ENCODE results near the gene TMEM253.

TMEM253 gene

GRCh38 chr14:21101802-21102413, 1.0 kb downstream of the TMEM253 start:
- Histone ChIP-seq H3K79me2 (peaks cover 21% of the 10 kb centered on the region), H3K27ac (peak overlapping the region; percentile 97), H3K27me3 (ENCODE audit: control insufficient read depth, insufficient read depth, low read length) (no peaks in the 10 kb centered on the region), H3K4me2 (ENCODE audit: low read length) (no peak overlapping the region), H3K4me3 (ENCODE audit: low read depth, low read length) (no peak overlapping the region), H3K9me3 (ENCODE audit: control insufficient read depth, low read length) (no peaks in the 10 kb centered on the region), H3K9ac (no peak overlapping the region), H3K4me1 (peaks cover 51% of the 10 kb centered on the region), H3K36me3 (ENCODE audit: control insufficient read depth, insufficient read depth, low read length) (no peaks in the 10 kb centered on the region), H2AFZ (no peak overlapping the region)
- TF ChIP-seq, protein P1, sequence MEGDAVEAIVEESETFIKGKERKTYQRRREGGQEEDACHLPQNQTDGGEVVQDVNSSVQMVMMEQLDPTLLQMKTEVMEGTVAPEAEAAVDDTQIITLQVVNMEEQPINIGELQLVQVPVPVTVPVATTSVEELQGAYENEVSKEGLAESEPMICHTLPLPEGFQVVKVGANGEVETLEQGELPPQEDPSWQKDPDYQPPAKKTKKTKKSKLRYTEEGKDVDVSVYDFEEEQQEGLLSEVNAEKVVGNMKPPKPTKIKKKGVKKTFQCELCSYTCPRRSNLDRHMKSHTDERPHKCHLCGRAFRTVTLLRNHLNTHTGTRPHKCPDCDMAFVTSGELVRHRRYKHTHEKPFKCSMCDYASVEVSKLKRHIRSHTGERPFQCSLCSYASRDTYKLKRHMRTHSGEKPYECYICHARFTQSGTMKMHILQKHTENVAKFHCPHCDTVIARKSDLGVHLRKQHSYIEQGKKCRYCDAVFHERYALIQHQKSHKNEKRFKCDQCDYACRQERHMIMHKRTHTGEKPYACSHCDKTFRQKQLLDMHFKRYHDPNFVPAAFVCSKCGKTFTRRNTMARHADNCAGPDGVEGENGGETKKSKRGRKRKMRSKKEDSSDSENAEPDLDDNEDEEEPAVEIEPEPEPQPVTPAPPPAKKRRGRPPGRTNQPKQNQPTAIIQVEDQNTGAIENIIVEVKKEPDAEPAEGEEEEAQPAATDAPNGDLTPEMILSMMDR (IDR thresholded peaks at IDR 0.05), result no peak

DNA sequence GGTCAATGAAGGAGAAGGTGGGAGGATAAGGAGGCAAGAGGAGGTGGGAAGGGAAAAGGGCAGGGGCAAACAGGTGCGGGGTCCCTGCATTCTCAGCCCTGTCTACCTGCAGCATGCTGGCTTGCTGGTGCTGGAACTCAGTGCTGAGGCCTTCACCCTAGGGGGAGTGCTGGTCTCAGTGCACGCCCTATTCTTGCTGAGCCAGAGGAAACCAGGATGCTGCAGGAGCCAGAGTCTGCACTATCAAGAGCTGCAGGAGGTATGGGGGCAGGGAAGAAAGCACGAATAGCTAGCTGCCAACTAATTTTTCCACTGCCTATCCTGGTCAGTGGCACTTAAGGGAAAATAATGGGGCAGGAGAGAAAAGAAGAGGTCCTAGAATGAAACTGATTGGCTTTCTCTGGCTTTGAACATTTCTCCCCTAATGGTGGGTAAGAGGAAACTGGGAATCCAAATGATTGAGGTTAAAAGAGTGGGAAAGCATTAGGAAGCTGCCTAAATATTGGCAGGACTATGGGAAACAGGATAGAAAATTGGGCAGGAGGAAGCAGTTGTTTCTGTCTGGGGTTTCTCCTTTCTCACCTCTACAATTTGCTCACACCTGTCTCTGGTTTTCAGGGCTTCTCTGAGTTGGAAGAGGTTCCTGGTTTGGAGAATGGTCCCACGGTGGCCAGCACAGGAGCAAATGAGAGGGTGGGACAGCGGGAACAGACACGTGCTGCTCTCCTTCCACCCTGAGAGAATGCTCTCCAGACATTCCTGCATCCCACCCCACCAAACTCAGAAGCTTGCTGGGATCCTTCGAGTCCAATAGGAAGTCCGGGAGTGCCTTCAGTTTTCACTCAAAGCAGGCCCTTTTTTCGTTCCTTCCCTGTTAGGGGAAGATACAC, 1.9 kb downstream of the TMEM253 start:
- no peaks in the 10 kb centered on the region for H3K9me3 ChIP-seq (ENCODE audit: control insufficient read depth, low read length)
- peak overlapping the region; percentile 97 for H3K27ac ChIP-seq
- H3K79me2 ChIP-seq, result peaks cover 21% of the 10 kb centered on the region
- H3K9ac ChIP-seq, result no peak overlapping the region
- peaks cover 52% of the 10 kb centered on the region for H3K4me1 ChIP-seq
- H2AFZ ChIP-seq, result peak overlapping the region; percentile 91
- TF ChIP-seq, protein P1 (IDR thresholded peaks at IDR 0.05), result no peak
- no peaks in the 10 kb centered on the region for H3K36me3 ChIP-seq (ENCODE audit: control insufficient read depth, insufficient read depth, low read length)
- peak overlapping the region; percentile 84 for H3K4me3 ChIP-seq (ENCODE audit: low read depth, low read length)
- H3K4me2 ChIP-seq (ENCODE audit: low read length), result peak overlapping the region; percentile 97
- no peaks in the 10 kb centered on the region for H3K27me3 ChIP-seq (ENCODE audit: control insufficient read depth, insufficient read depth, low read length)

DNA sequence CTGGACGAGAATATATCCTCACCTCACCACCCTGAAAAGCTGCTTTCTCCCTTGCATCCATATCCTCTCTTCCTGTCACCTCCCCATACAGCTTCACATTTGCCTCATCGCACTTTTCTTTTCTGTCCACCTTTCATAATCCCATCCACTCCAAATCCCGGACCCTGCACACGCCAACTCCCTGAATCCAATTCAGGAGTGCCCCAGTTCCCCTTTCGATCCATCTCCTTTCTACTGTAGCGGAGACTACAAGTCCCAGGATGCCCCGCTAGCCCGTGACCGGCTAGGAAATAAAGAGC, 2.5 kb downstream of the TMEM253 start:
- Histone ChIP-seq H3K4me2 (ENCODE audit: low read length) (peak overlapping the region; percentile 97), H3K27ac (peak overlapping the region; percentile 97), H3K36me3 (ENCODE audit: control insufficient read depth, insufficient read depth, low read length) (no peaks in the 10 kb centered on the region), H3K4me3 (ENCODE audit: low read depth, low read length) (peak overlapping the region; percentile 84), H3K9me3 (ENCODE audit: control insufficient read depth, low read length) (no peaks in the 10 kb centered on the region), H3K4me1 (peaks cover 52% of the 10 kb centered on the region), H3K27me3 (ENCODE audit: control insufficient read depth, insufficient read depth, low read length) (no peaks in the 10 kb centered on the region), H3K9ac (no peak overlapping the region), H2AFZ (peak overlapping the region; percentile 91), H3K79me2 (peaks cover 21% of the 10 kb centered on the region)
- TF ChIP-seq, protein P1 (IDR thresholded peaks at IDR 0.05), result no peak

- Histone ChIP-seq H3K27ac (peak overlapping the region; percentile 97), H3K9ac (peak overlapping the region; percentile 73), H3K79me2 (peaks cover 21% of the 10 kb centered on the region), H3K4me3 (ENCODE audit: low read depth, low read length) (peak overlapping the region; percentile 84), H2AFZ (peak overlapping the region; percentile 91), H3K36me3 (ENCODE audit: control insufficient read depth, insufficient read depth, low read length) (no peaks in the 10 kb centered on the region), H3K27me3 (ENCODE audit: control insufficient read depth, insufficient read depth, low read length) (no peaks in the 10 kb centered on the region), H3K4me1 (peaks cover 51% of the 10 kb centered on the region), H3K4me2 (ENCODE audit: low read length) (peak overlapping the region; percentile 97), H3K9me3 (ENCODE audit: control insufficient read depth, low read length) (no peaks in the 10 kb centered on the region)
- TF ChIP-seq, protein P1 (IDR thresholded peaks at IDR 0.05), result peak; percentile 90
Observed at GRCh38 chr14:21103710-21104447, 3.0 kb downstream of the TMEM253 start.
